SK-N-SH treated with all-trans-retinoic acid at 6 μM for 48 hours (cell line): ENCODE results near the gene DENND1A.

Experiments
- ESRRG ChIP-seq: fragments of 250-450 bp; sonication (Bioruptor Pico); IDR thresholded peaks from 2 replicates; pipeline ENCODE4 v1.6.1; 2021; ENCODE audit warnings: mild to moderate bottlenecking
- ZC3H10 ChIP-seq: fragments of 250-450 bp; sonication (Bioruptor Pico); IDR thresholded peaks from 2 replicates; pipeline ENCODE4 v1.5.1; 2021; ENCODE audit warnings: mild to moderate bottlenecking, moderate library complexity
- ZNF70 ChIP-seq: fragments of 450-650 bp; formaldehyde crosslinking; IDR thresholded peaks from 2 replicates; pipeline ENCODE4 v1.5.0; 2020; ENCODE audit warnings: mild to moderate bottlenecking, moderate library complexity
- TF ChIP-seq, protein P1 (sequence below): fragments of 250-450 bp; sonication (Bioruptor Pico); IDR thresholded peaks from 2 replicates; pipeline ENCODE4 v1.8.0; 2020; ENCODE audit warnings: mild to moderate bottlenecking, moderate library complexity, borderline replicate concordance

- TF ChIP-seq ZNF70 (no peak), ZC3H10 (CRISPR knock-in tag) (no peak), ESRRG (no peak)
- TF ChIP-seq, protein P1, sequence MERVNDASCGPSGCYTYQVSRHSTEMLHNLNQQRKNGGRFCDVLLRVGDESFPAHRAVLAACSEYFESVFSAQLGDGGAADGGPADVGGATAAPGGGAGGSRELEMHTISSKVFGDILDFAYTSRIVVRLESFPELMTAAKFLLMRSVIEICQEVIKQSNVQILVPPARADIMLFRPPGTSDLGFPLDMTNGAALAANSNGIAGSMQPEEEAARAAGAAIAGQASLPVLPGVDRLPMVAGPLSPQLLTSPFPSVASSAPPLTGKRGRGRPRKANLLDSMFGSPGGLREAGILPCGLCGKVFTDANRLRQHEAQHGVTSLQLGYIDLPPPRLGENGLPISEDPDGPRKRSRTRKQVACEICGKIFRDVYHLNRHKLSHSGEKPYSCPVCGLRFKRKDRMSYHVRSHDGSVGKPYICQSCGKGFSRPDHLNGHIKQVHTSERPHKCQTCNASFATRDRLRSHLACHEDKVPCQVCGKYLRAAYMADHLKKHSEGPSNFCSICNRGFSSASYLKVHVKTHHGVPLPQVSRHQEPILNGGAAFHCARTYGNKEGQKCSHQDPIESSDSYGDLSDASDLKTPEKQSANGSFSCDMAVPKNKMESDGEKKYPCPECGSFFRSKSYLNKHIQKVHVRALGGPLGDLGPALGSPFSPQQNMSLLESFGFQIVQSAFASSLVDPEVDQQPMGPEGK (CRISPR knock-in tag), result no peak
Observed at GRCh38 chr9:123525424-123525823, 404.5 kb downstream of the DENND1A start.
